Measurements from ENCODE around the gene POR.

The POR gene

DNA sequence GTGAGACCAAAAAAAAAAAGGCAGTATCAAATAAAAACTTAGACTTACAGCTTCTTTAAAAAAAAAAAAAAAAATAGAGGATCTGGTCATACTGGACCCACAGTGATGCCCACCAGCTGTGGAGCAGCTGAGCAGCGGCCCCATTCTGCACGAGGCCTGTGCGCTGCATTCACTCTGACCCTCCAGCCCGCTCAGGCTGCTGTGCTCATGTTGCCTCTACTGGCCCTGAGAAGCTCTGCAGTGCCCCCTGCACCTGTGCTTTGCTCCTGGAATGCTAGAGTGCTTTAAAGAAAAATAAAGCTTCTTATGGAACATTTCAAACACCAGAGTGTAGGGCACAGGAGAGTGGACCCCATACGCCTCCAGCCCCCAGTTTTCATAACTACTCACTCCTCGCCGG lies 46.3 kb downstream of the POR start:
- no peak for DNase-seq (ENCODE audit: low read depth)
- no peak overlapping the region for H3K4me3 ChIP-seq (ENCODE audit: control insufficient read depth, low read depth, low read length)
- no peak for TF ChIP-seq CTCF (IDR thresholded peaks at IDR 0.05; ENCODE audit: control insufficient read depth, insufficient read depth, low read depth, low read length, missing control alignments)

DNA sequence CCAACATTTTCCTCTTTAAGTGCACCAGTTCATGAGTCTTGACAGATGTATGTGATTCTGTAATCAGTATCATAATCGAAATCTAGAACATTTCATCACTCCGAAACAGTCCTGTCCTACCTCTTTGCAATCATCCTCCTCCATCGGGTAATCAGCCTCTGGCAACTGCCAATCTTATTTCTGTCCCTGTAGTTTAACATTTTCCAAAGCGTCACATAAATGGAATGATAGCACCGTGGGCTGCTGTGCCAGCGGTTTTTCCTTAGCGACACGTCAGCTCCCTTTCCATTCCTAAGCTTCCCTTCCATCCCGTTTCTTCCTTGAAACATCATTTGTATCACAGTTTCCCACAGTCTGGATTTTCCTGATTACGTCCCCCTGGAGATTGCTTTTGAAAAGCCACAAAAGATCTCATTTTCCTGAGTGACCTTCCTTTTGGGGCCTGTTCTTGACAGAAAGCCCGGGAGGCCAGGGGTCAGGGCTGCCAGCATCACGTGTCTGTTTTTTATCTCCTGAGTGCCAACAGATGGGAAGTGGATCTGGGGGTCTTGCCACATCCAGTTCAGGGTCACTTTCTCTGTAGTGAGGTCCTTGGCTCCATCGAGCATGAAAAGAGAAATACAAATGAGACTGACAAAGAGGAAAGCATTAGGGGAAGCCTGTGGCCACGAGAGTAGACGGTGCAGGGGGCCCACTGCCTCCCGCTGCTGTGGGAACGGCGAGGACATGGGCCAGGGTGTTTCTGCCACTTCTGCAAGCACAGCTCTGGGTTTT lies 47.8 kb downstream of the POR start:
- peak; percentile 42 for DNase-seq (ENCODE audit: low read depth)
- no peak overlapping the region for H3K4me3 ChIP-seq (ENCODE audit: control insufficient read depth, low read depth, low read length)
- no peak for TF ChIP-seq CTCF (IDR thresholded peaks at IDR 0.05; ENCODE audit: control insufficient read depth, insufficient read depth, low read depth, low read length, missing control alignments)

DNA sequence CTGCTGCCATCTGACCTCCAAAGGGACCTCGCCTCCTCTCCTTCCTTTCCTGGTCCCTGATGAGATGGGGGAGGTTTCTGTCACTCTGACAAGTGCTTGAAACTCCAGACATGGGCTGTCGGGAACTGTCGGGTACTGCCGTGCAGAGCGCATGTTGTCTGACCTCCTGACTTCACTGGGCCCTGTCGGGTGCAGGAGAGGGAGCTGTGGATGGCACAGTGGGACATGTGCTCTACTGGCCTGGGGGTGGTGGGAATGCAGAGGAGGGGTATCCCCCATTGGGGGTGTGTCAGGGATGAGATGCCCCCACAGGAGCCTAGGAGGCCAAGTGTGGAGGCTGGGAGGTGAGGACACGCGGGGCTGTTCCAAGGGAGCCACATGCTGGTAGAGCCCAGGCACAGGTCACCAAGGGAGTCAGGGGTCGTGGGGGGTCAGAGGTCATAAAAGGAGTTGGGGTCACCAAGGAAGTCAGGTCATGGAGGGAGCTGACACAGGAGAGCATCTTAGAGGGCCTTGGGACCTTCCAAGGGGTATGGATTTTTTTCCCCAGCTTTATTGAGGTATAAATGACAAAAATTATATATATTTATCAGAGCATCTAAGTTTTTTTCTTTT lies 48.5 kb downstream of the POR start:
- TF ChIP-seq CTCF (IDR thresholded peaks at IDR 0.05; ENCODE audit: control insufficient read depth, insufficient read depth, low read depth, low read length, missing control alignments), result no peak
- no peak for DNase-seq (ENCODE audit: low read depth)

GRCh38 chr7:75965617-75966016 lies 50.7 kb downstream of the POR start:
- no peak overlapping the region for H3K4me3 ChIP-seq (ENCODE audit: control insufficient read depth, low read depth, low read length)
- TF ChIP-seq CTCF (IDR thresholded peaks at IDR 0.05; ENCODE audit: control insufficient read depth, insufficient read depth, low read depth, low read length, missing control alignments), result no peak
- no peak for DNase-seq (ENCODE audit: low read depth)

More for the DNA sequence above, 48.5 kb downstream of the POR start:
- no peak overlapping the region for H3K4me3 ChIP-seq (ENCODE audit: control insufficient read depth, low read depth, low read length)

- TF ChIP-seq CTCF (IDR thresholded peaks at IDR 0.05; ENCODE audit: control insufficient read depth, insufficient read depth, low read depth, low read length, missing control alignments), result no peak
- no peak for DNase-seq (ENCODE audit: low read depth)
- H3K4me3 ChIP-seq (ENCODE audit: control insufficient read depth, low read depth, low read length), result no peak overlapping the region
These were observed 51.4 kb downstream of the POR start for GRCh38 chr7:75966190-75966961.

GRCh38 chr7:75967055-75967454 lies 52.1 kb downstream of the POR start:
- no peak for DNase-seq (ENCODE audit: low read depth)
- no peak for TF ChIP-seq CTCF (IDR thresholded peaks at IDR 0.05; ENCODE audit: control insufficient read depth, insufficient read depth, low read depth, low read length, missing control alignments)
- no peak overlapping the region for H3K4me3 ChIP-seq (ENCODE audit: control insufficient read depth, low read depth, low read length)

All from AG09309 (cell line).